CD4-positive, alpha-beta memory T cell (primary cell): ENCODE measurements around the gene IPO13. TPM values are rescaled to one million over a fixed set of nuclear protein-coding genes. Genes with fewer than 3 reads are reported as not detected.

Experiments
- CTCF ChIA-PET: fragments of 350-600 bp; sonication (Branson Sonifier 250); formaldehyde crosslinking; loops from one replicate; lab custom pipeline; 2021; ENCODE audit warnings: inconsistent platforms; ENCODE audit not compliant: partially characterized antibody; lab: Charles Lee
- POLR2A ChIA-PET: fragments of 350-600 bp; sonication (Branson Sonifier 250); formaldehyde crosslinking; loops from one replicate; lab custom pipeline; 2021; ENCODE audit not compliant: partially characterized antibody; lab: Charles Lee
- DNase-seq, 5 donors: peaks; one replicate each; pipeline versions ENCODE4 v3.0.0 to v3.0.0-alpha.2; 2020 to 2022; ENCODE audit warnings: mixed read lengths in 1 of 5
- H3K27ac ChIP-seq: one replicate; pipeline ENCODE4 v1.7.0; 2013; ENCODE audit warnings: low read depth, low read length
- H3K27me3 ChIP-seq: 2 replicates; pipeline ENCODE4 v1.7.0; 2013; ENCODE audit warnings: mild to moderate bottlenecking, low read length, moderate library complexity; ENCODE audit not compliant: insufficient read depth
- H3K36me3 ChIP-seq: 2 replicates; pipeline ENCODE4 v1.7.0; 2013; ENCODE audit warnings: mild to moderate bottlenecking, low read length, moderate library complexity; ENCODE audit not compliant: insufficient read depth
- H3K4me1 ChIP-seq: 2 replicates; pipeline ENCODE4 v1.7.0; 2013; ENCODE audit warnings: mild to moderate bottlenecking, low read length, moderate library complexity; ENCODE audit not compliant: insufficient read depth
- H3K4me3 ChIP-seq, 2 donors: one replicate each; pipeline ENCODE4 v1.7.0; 2013; ENCODE audit warnings: low read length in 2 of 2, mild to moderate bottlenecking in 1 of 2
- H3K9me3 ChIP-seq, 2 donors: one replicate each; pipeline ENCODE4 v1.7.0; 2013; ENCODE audit warnings: low read length in 2 of 2, control low read depth in 1 of 2; ENCODE audit not compliant: control insufficient read depth in 1 of 2
- H3K27ac Mint-ChIP-seq, 7 donors: one replicate each; pipeline ENCODE4 v1.8.0; 2020 to 2021; ENCODE audit warnings: mixed read lengths in 7 of 7, mild to moderate bottlenecking in 6 of 7, inconsistent platforms in 3 of 7, moderate library complexity in 3 of 7
- H3K27me3 Mint-ChIP-seq, 2 donors: one replicate each; pipeline ENCODE4 v1.8.0; 2020 to 2021; ENCODE audit warnings: mixed read lengths in 2 of 2
- H3K36me3 Mint-ChIP-seq, 2 donors: one replicate each; pipeline ENCODE4 v1.8.0; 2020 to 2021; ENCODE audit warnings: mixed read lengths in 2 of 2, inconsistent platforms in 1 of 2, mild to moderate bottlenecking in 1 of 2
- H3K4me1 Mint-ChIP-seq, 4 donors: one replicate each; pipeline ENCODE4 v1.8.0; 2020 to 2021; ENCODE audit warnings: mixed read lengths in 4 of 4, mild to moderate bottlenecking in 1 of 4
- H3K4me3 Mint-ChIP-seq, 8 donors: one replicate each; pipeline ENCODE4 v1.8.0; 2020 to 2021; ENCODE audit warnings: mixed read lengths in 8 of 8, mild to moderate bottlenecking in 7 of 8, moderate library complexity in 6 of 8, inconsistent platforms in 3 of 8
- H3K9me3 Mint-ChIP-seq, 8 donors: one replicate each; pipeline ENCODE4 v1.8.0; 2020 to 2021; ENCODE audit warnings: mixed read lengths in 8 of 8, mild to moderate bottlenecking in 5 of 8, inconsistent platforms in 3 of 8, moderate library complexity in 1 of 8
- intact Hi-C: fragments of 100-400 bp; cut with micrococcal nuclease; formaldehyde crosslinking; loops from one replicate; pipeline ENCODE4 v1.15.1; 2023
- polyA plus RNA-seq, 2 donors: library from polyadenylated mRNA; unstranded; fragments of 300-500 nt; fragmentation: Illumina TruSeq; gene quantifications; one replicate each; pipeline ENCODE4 v1.2.3, GENCODE V29; 2021
- total RNA-seq, 2 experiments: library from RNA; stranded (reverse); gene quantifications; one replicate each; pipeline ENCODE4 v1.2.3, GENCODE V29; 2021

Gene IPO13
- total and polyA plus RNA-seq, 4 experiments from 2014 or later, result 7.5 to 20.0 (median 17.7) TPM

DNA sequence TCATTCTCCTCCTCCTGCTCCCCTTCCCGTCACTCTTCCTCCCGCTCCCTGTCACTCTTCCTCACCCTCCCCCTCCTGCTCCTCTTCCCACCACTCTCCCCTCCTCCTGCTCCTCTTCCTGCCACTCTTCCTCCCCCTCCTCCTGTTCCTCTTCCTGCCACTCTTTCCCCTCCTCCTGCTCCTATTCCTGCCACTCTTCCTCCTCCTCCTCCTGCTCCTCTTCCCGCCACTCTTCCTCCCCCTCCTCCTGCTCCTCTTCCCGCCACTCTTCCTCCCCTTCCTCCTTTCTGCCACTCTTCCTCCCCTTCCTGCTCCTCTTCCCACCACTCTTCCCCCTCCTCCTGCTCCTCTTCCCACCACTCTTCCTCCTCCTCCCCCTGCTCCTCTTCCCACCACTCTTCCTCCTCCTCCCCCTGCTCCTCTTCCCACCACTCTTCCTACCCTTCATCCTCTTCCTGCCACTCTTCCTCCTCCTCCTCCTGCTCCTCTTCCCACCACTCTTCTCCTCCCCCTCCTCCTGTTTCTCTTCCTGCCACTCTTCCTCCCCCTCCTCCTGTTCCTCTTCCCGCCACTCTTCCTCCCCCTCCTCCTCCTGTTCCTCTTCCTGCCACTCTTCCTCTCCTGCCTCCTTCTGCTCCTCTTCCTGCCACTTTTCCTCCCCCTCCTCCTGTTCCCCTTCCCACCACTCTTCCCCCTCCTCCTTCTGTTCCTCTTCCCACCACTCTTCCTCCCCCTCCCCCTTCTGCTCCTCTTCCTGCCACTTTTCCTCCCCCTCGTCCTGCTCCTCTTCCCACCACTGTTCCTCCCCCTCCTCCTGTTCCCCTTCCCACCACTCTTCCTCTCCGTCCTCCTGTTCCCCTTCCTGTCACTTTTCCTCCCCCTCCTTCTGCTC is 41.8 kb upstream of the IPO13 start:
- Histone ChIP-seq H3K4me1 (no peaks in the 10 kb centered on the region), H3K4me3 (no peak overlapping the region), H3K36me3 (no peaks in the 10 kb centered on the region), H3K27me3 (no peaks in the 10 kb centered on the region), H3K9me3 (no peaks in the 10 kb centered on the region), H3K27ac (no peak overlapping the region)
- H3K4me1 Mint-ChIP-seq, result peaks cover 0 to 3% (median 1%) of the 10 kb centered on the region in 4 donors
- ChIA-PET POLR2A (no interaction called here), CTCF (no interaction called here)
- no peaks in the 10 kb centered on the region for H3K27me3 Mint-ChIP-seq
- no peaks in the 10 kb centered on the region for H3K9me3 Mint-ChIP-seq
- peaks cover 11 to 34% of the 10 kb centered on the region in 2 donors for H3K36me3 Mint-ChIP-seq
- no peak overlapping the region for H3K4me3 Mint-ChIP-seq
- intact Hi-C loops, result no loop called here
- no peak overlapping the region for H3K27ac Mint-ChIP-seq
- no peak for DNase-seq

DNA sequence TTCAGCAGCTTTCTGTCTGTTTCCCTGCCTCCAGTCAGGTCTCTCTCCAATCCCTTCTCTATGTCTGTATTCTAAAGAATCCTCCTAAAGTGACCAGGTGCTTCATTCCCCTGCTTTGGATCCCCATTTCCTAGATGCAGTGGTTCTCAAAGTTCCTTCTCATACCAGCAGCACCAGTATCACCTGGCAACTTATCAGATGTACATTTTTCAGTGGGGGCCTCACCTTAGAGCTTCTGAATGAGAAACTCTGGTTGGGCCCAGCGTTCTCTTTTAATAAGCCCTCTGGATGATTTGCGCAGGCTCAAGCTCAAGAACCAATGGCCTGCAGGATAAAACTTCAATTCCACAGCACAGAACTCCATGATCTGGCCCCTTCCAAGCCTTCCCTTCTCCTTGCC is 38.5 kb upstream of the IPO13 start:
- DNase-seq, result no peak
- H3K27me3 Mint-ChIP-seq, result no peaks in the 10 kb centered on the region
- no peak overlapping the region for H3K27ac Mint-ChIP-seq
- peaks cover 7 to 34% of the 10 kb centered on the region in 2 donors for H3K36me3 Mint-ChIP-seq
- POLR2A ChIA-PET, result no interaction called here
- CTCF ChIA-PET, result interaction anchor here (1.0 kb wide), 1 partner anchor 26 kb away, joined by 3 read pairs; no protein-coding TSS in a partner anchor
- no peak overlapping the region for H3K27ac ChIP-seq
- no peaks in the 10 kb centered on the region for H3K9me3 ChIP-seq
- no peaks in the 10 kb centered on the region for H3K27me3 ChIP-seq
- no peak overlapping the region for H3K4me3 Mint-ChIP-seq
- no peak overlapping the region for H3K4me3 ChIP-seq
- H3K36me3 ChIP-seq, result no peaks in the 10 kb centered on the region
- H3K4me1 Mint-ChIP-seq, result peaks cover 0 to 3% (median 1%) of the 10 kb centered on the region in 4 donors
- intact Hi-C loops, result no loop called here
- no peaks in the 10 kb centered on the region for H3K4me1 ChIP-seq
- H3K9me3 Mint-ChIP-seq, result peaks cover 0 to 2% (median 0%) of the 10 kb centered on the region in 8 donors

DNA sequence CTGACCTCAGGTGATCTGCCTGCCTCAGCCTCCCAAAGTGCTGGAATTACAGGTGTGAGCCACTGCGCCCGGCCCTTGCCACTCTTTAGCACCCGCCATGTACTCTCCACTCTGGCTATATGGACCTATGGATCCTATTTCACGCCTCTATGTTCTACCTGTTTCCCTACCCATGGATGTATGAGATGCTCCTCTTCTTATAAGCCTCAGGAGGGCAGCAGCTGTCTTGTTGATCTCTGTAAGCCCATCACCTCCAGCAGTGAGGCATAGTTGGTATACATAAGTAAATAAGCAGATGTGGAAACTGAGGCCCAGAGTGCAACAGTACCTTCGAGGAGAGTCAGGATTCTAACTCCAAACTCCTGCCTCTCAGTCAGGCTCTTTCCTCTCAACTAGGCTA is 37.9 kb upstream of the IPO13 start:
- H3K27me3 Mint-ChIP-seq, result no peaks in the 10 kb centered on the region
- Histone ChIP-seq H3K4me3 (no peak overlapping the region), H3K36me3 (no peaks in the 10 kb centered on the region), H3K27ac (no peak overlapping the region), H3K27me3 (no peaks in the 10 kb centered on the region), H3K9me3 (no peaks in the 10 kb centered on the region), H3K4me1 (no peaks in the 10 kb centered on the region)
- H3K4me1 Mint-ChIP-seq, result peaks cover 0 to 3% (median 1%) of the 10 kb centered on the region in 4 donors
- no peak for DNase-seq
- ChIA-PET POLR2A (no interaction called here), CTCF (interaction anchor here (1.0 kb wide), 1 partner anchor 26 kb away, joined by 3 read pairs; no protein-coding TSS in a partner anchor)
- H3K36me3 Mint-ChIP-seq, result peaks cover 7 to 34% of the 10 kb centered on the region in 2 donors
- intact Hi-C loops, result no loop called here
- peaks cover 0 to 2% (median 0%) of the 10 kb centered on the region in 8 donors for H3K9me3 Mint-ChIP-seq
- no peak overlapping the region for H3K4me3 Mint-ChIP-seq
- H3K27ac Mint-ChIP-seq, result no peak overlapping the region

DNA sequence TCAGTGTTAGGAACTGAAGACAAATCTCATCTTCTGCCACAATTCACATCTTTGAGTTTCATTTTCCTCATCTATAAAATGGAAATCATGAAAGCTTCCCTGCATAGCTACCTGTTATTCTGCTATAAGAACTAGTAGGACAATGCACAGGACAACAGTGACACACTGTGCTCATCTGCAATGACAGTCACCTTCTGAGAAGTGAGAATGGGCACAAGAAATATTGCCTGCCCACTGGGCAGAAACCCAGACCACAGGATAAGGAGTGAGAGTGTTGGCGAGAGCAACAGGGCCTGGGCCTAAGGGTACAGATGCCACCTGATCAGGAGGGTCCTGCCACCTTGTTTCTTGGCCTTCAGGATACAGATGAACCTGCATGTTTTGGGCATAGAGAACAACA is 36.4 kb upstream of the IPO13 start:
- ChIA-PET POLR2A (no interaction called here), CTCF (no interaction called here)
- Mint-ChIP-seq H3K27ac (no peak overlapping the region), H3K27me3 (no peaks in the 10 kb centered on the region), H3K4me3 (no peak overlapping the region), H3K9me3 (peaks cover 0 to 2% (median 0%) of the 10 kb centered on the region in 8 donors), H3K36me3 (peaks cover 7 to 34% of the 10 kb centered on the region in 2 donors), H3K4me1 (peaks cover 0 to 3% (median 1%) of the 10 kb centered on the region in 4 donors)
- intact Hi-C loops, result no loop called here
- no peak for DNase-seq
- Histone ChIP-seq H3K4me1 (no peaks in the 10 kb centered on the region), H3K4me3 (no peak overlapping the region), H3K9me3 (no peaks in the 10 kb centered on the region), H3K27me3 (no peaks in the 10 kb centered on the region), H3K27ac (no peak overlapping the region), H3K36me3 (no peaks in the 10 kb centered on the region)

DNA sequence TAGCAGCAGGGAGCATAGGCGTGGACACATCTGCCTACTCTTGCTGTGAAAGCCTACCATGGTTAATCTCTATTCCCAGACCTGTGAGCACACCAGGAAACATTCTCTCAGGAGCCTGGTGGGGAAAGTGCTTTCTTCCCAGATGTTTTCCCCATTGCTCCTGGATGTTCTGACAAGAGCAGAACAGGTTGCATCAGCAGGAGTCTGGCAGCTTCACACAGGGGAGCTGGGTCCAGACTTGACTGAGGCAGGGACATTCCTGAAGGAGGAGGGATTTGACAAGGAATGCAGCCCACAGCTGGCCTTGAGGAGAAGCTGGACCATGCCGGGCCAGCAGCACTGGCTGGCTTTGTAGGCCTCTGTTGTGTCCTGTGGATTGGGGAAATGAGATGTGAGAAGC is 34.1 kb upstream of the IPO13 start:
- ChIA-PET CTCF (interaction anchor here (1.0 to 2.6 kb wide), 3 partner anchors 21 to 33 kb away, joined by 3 to 7 read pairs (median 4); partner anchors contain the start of gene ARTN), POLR2A (no interaction called here)
- Mint-ChIP-seq H3K36me3 (peaks cover 7 to 23% of the 10 kb centered on the region in 2 donors), H3K27ac (no peak overlapping the region), H3K9me3 (peaks cover 0 to 2% (median 0%) of the 10 kb centered on the region in 8 donors), H3K4me3 (no peak overlapping the region), H3K27me3 (no peaks in the 10 kb centered on the region), H3K4me1 (peaks cover 0 to 1% (median 0%) of the 10 kb centered on the region in 4 donors)
- Histone ChIP-seq H3K9me3 (no peaks in the 10 kb centered on the region), H3K27me3 (no peaks in the 10 kb centered on the region), H3K4me1 (no peaks in the 10 kb centered on the region), H3K4me3 (no peak overlapping the region), H3K27ac (no peak overlapping the region), H3K36me3 (no peaks in the 10 kb centered on the region)
- intact Hi-C loops, result no loop called here
- DNase-seq, result no peak

DNA sequence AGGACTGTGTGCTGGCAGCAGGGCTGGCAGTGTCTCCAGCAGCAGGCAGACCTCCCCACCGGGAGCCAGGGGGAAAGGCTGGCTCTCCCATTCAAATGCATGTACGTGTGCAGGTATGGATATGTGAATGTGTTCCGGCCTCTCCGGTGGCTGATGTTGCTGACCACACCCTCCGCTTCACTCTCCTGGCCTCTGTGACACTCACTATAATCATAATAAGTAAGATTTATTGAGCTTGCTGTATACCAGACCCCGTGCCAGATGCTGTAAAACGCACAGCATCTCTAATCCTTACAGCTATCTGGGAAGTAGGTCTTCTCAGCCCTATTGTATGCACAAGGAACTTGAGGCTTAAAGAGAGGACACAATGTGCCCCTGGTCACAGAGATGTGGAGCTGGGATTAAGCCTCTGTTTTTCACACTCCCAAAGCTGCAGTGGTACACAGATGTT is 33.7 kb upstream of the IPO13 start:
- Mint-ChIP-seq H3K27me3 (no peaks in the 10 kb centered on the region), H3K4me3 (no peak overlapping the region), H3K4me1 (peaks cover 0 to under 1% (median 0%) of the 10 kb centered on the region in 4 donors), H3K36me3 (peaks cover 6 to 18% of the 10 kb centered on the region in 2 donors), H3K27ac (no peak overlapping the region), H3K9me3 (peaks cover 0 to 2% (median 0%) of the 10 kb centered on the region in 8 donors)
- ChIA-PET CTCF (interaction anchor here (0.6 to 2.6 kb wide), 3 partner anchors 21 to 43 kb away, joined by 3 to 7 read pairs (median 3); partner anchors contain the start of gene ARTN), POLR2A (no interaction called here)
- Histone ChIP-seq H3K27ac (no peak overlapping the region), H3K4me1 (no peaks in the 10 kb centered on the region), H3K9me3 (no peaks in the 10 kb centered on the region), H3K27me3 (no peaks in the 10 kb centered on the region), H3K36me3 (no peaks in the 10 kb centered on the region), H3K4me3 (no peak overlapping the region)
- intact Hi-C loops, result no loop called here
- no peak for DNase-seq

DNA sequence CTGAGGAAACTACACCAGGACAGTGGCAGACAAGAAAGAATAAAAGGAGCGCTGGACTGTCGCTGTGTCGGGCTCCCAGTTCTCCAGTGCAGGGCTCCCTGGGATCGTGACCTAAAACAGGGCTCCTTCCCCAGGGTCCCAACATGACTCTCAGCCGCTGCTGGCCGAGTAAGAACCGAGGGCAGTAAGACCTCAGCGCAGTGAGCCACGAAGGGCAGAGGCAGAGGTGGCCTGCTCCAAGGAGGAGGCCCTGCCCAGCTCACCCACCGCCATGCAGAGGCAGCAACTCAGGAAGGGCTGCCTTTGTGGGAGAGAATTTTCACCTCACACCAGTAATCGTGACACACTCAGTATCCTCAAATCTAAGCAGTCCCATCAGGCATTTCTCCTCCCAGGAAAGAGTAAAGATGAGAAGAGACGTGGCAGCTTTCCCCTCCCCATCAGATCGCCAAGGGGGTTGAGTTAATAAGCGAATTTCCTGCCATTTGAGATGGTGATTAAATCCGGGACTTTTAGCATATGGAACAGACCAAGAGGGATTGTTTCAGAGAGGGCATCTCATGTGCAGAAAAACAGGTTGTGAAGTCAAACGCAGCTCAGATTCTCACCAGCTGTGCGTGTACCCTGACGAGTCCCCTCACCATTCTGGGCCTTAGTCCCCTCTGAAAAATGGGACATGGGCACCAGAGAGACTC is 32.9 kb upstream of the IPO13 start:
- no peak overlapping the region for H3K27ac Mint-ChIP-seq

More for the DNA sequence above, 32.9 kb upstream of the IPO13 start:
- ChIA-PET CTCF (interaction anchor here (0.6 to 2.6 kb wide), 3 partner anchors 20 to 44 kb away, joined by 3 to 7 read pairs (median 3); partner anchors contain the start of gene ARTN), POLR2A (no interaction called here)
- Histone ChIP-seq H3K27me3 (no peaks in the 10 kb centered on the region), H3K4me3 (no peak overlapping the region), H3K36me3 (no peaks in the 10 kb centered on the region), H3K27ac (no peak overlapping the region), H3K9me3 (no peaks in the 10 kb centered on the region), H3K4me1 (no peaks in the 10 kb centered on the region)
- H3K36me3 Mint-ChIP-seq, result peaks cover 5 to 14% of the 10 kb centered on the region in 2 donors
- intact Hi-C loops, result no loop called here
- DNase-seq, result no peak
- no peak overlapping the region for H3K4me3 Mint-ChIP-seq
- H3K9me3 Mint-ChIP-seq, result peaks cover 0 to 2% (median 0%) of the 10 kb centered on the region in 8 donors
- no peaks in the 10 kb centered on the region for H3K4me1 Mint-ChIP-seq
- H3K27me3 Mint-ChIP-seq, result no peaks in the 10 kb centered on the region
